Naive thymus-derived CD4-positive, alpha-beta T cell (primary cell): ENCODE measurements around the gene CTNNA3. TPM values are rescaled to one million over a fixed set of nuclear protein-coding genes. Genes with fewer than 3 reads are reported as not detected.

Experiments
- ATAC-seq: fragments of 150-1000 bp; cut with Tn5 transposase; 2 replicates; pipeline ENCODE4 v1.10.0; 2021; ENCODE audit warnings: mild to moderate bottlenecking, moderate library complexity
- CTCF ChIA-PET: fragments of 350-600 bp; sonication (Branson Sonifier 250); formaldehyde crosslinking; loops from one replicate; lab custom pipeline; 2021; ENCODE audit warnings: antibody characterized with exemption; lab: Charles Lee
- POLR2A ChIA-PET: fragments of 350-600 bp; sonication (Branson Sonifier 250); formaldehyde crosslinking; loops from one replicate; lab custom pipeline; 2021; ENCODE audit warnings: antibody characterized with exemption, inconsistent platforms; lab: Charles Lee
- DNase-seq, 9 donors: peaks; one replicate each; pipeline versions ENCODE4 v3.0.0 to v3.0.0-alpha.2; 2020 to 2022; ENCODE audit warnings: mixed read lengths in 1 of 9
- H3K27ac ChIP-seq: one replicate; pipeline ENCODE4 v1.7.0; 2013; ENCODE audit warnings: mild to moderate bottlenecking, low read depth, low read length, moderate library complexity
- H3K27me3 ChIP-seq, 2 donors: one replicate each; pipeline ENCODE4 v1.7.0; 2013; ENCODE audit warnings: low read length in 2 of 2, mild to moderate bottlenecking in 2 of 2, moderate library complexity in 2 of 2; ENCODE audit not compliant: control insufficient read depth in 2 of 2, insufficient read depth in 2 of 2
- H3K36me3 ChIP-seq, 3 experiments: 1 replicate in 2 of 3; 2 replicates in 1 of 3; pipeline ENCODE4 v1.7.0; 2013; ENCODE audit warnings: low read length in 3 of 3, mild to moderate bottlenecking in 3 of 3, moderate library complexity in 1 of 3; ENCODE audit not compliant: insufficient read depth in 3 of 3, control insufficient read depth in 2 of 3
- H3K4me1 ChIP-seq, 2 donors: one replicate each; pipeline ENCODE4 v1.7.0; 2013; ENCODE audit warnings: low read length in 2 of 2, mild to moderate bottlenecking in 2 of 2, moderate library complexity in 1 of 2; ENCODE audit not compliant: control insufficient read depth in 2 of 2, insufficient read depth in 2 of 2
- H3K4me3 ChIP-seq: 2 replicates; pipeline ENCODE4 v1.7.0; 2013; ENCODE audit warnings: mild to moderate bottlenecking, low read length
- H3K9me3 ChIP-seq, 3 experiments: 1 replicate in 2 of 3; 2 replicates in 1 of 3; pipeline ENCODE4 v1.7.0; 2013; ENCODE audit warnings: low read length in 3 of 3; ENCODE audit not compliant: control insufficient read depth in 2 of 3
- H3K27ac Mint-ChIP-seq, 9 donors: one replicate each; pipeline ENCODE4 v1.8.0; 2020 to 2022; ENCODE audit warnings: mixed read lengths in 9 of 9, mild to moderate bottlenecking in 8 of 9, moderate library complexity in 5 of 9, inconsistent platforms in 2 of 9
- H3K27me3 Mint-ChIP-seq, 5 donors: one replicate each; pipeline ENCODE4 v1.8.0; 2021 to 2022; ENCODE audit warnings: mixed read lengths in 5 of 5, mild to moderate bottlenecking in 1 of 5
- H3K36me3 Mint-ChIP-seq, 5 donors: one replicate each; pipeline ENCODE4 v1.8.0; 2020 to 2022; ENCODE audit warnings: mixed read lengths in 5 of 5, mild to moderate bottlenecking in 3 of 5, inconsistent platforms in 1 of 5
- H3K4me1 Mint-ChIP-seq, 7 donors: one replicate each; pipeline ENCODE4 v1.8.0; 2020 to 2022; ENCODE audit warnings: mixed read lengths in 7 of 7, mild to moderate bottlenecking in 3 of 7, inconsistent platforms in 1 of 7
- H3K4me3 Mint-ChIP-seq, 10 donors: one replicate each; pipeline ENCODE4 v1.8.0; 2020 to 2022; ENCODE audit warnings: mild to moderate bottlenecking in 10 of 10, mixed read lengths in 10 of 10, moderate library complexity in 6 of 10, inconsistent platforms in 2 of 10
- H3K9me3 Mint-ChIP-seq, 11 donors: one replicate each; pipeline ENCODE4 v1.8.0; 2020 to 2022; ENCODE audit warnings: mixed read lengths in 11 of 11, mild to moderate bottlenecking in 4 of 11, inconsistent platforms in 1 of 11, moderate library complexity in 1 of 11
- intact Hi-C, 2 donors: fragments of 100-400 bp; cut with micrococcal nuclease; formaldehyde crosslinking; loops; one replicate each; pipeline ENCODE4 v1.15.1; 2023
- polyA plus RNA-seq, 2 donors: library from polyadenylated mRNA; unstranded; fragments of 300-500 nt; fragmentation: Illumina TruSeq; gene quantifications; one replicate each; pipeline ENCODE4 v1.2.3, GENCODE V29; 2021
- total RNA-seq, 6 experiments: library from RNA in 5 of 6; stranded (reverse) in 5 of 6; gene quantifications; 1 replicate in 5 of 6; 2 replicates in 1 of 6; pipeline ENCODE4 v1.2.3 and lab custom pipeline; 2021 to 2026

The CTNNA3 gene
- total and polyA plus RNA-seq, 7 experiments from 2014 or later: 0.43 to 0.84 (median 0.71) TPM; not detected in 2

DNA sequence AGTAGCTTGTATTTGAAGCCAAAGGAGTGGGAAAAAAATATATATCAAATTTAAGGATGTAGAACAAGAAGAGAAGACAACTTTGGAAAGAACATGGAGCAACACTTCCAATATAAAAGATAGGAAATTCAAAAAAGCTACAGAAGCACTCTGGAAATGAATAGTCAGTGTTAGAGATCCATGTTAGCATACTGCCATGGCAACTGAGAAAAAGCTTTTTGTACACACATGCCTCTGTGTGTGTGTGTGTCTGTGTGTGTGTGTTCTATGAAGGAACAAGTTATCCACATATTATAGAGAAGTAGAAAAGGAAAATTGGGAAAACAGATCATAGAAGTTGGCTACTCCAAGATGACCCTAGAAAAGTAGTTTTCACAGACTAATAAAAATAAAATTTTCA lies 673.9 kb downstream of the CTNNA3 start:
- Histone ChIP-seq H3K9me3 (no peaks in the 10 kb centered on the region), H3K27ac (no peak overlapping the region), H3K36me3 (no peaks in the 10 kb centered on the region), H3K27me3 (no peaks in the 10 kb centered on the region), H3K4me3 (no peak overlapping the region), H3K4me1 (no peaks in the 10 kb centered on the region)
- H3K27ac Mint-ChIP-seq: no peak overlapping the region
- CTCF ChIA-PET: no interaction called here
- ATAC-seq (no peak), DNase-seq (no peak)
- H3K4me3 Mint-ChIP-seq: no peak overlapping the region
- no peaks in the 10 kb centered on the region for H3K4me1 Mint-ChIP-seq
- H3K27me3 Mint-ChIP-seq: no peaks in the 10 kb centered on the region
- POLR2A ChIA-PET: no interaction called here
- H3K9me3 Mint-ChIP-seq: peaks cover 0 to 11% (median 0%) of the 10 kb centered on the region in 11 donors
- no peaks in the 10 kb centered on the region for H3K36me3 Mint-ChIP-seq
- intact Hi-C loops: no loop called here

DNA sequence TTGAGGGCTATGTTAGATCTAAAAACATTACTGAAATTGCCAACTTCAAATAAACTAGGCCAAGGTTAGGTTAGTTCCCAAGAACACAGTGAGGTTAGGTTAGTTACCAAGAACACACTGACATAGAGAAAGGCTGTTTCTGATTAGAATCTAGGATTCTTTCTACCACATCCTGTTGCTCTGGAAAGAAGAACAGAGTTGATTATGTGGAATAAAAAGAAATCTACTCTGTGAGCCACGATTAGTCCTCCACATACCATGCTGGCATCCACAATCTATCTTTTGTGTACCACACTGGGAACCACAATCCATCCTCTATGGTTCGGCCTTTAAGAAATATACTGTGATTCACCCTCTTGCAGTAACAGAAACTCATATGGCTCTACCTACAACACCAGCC lies 678.8 kb downstream of the CTNNA3 start:
- Mint-ChIP-seq H3K4me1 (no peaks in the 10 kb centered on the region), H3K9me3 (peaks cover 0 to 10% (median 0%) of the 10 kb centered on the region in 11 donors), H3K36me3 (no peaks in the 10 kb centered on the region), H3K27ac (no peak overlapping the region), H3K4me3 (no peak overlapping the region), H3K27me3 (no peaks in the 10 kb centered on the region)
- CTCF ChIA-PET: no interaction called here
- DNase-seq (no peak), ATAC-seq (no peak)
- Histone ChIP-seq H3K4me1 (no peaks in the 10 kb centered on the region), H3K9me3 (no peaks in the 10 kb centered on the region), H3K36me3 (no peaks in the 10 kb centered on the region), H3K27me3 (no peaks in the 10 kb centered on the region), H3K27ac (no peak overlapping the region), H3K4me3 (no peak overlapping the region)
- intact Hi-C loops: no loop called here
- POLR2A ChIA-PET: no interaction called here

DNA sequence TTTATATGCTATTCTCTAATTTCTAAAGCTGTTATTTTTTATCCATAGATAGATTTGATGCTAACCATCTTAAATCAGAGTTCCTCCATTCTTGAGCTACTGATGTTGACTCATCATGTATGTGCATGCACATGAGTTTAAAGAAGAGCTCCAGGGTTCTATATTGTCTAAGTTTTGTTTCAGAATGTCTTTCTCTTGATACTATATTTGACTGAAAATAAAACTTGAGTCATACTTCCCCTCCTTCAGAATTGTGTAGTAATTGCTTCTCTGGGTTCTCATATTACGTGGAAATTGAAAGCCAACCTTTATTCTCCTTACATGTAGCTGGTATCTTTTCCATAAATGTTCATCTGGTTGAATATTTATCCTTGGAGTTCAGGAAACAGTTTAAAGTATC lies 680.8 kb downstream of the CTNNA3 start:
- no peak for DNase-seq
- ATAC-seq: no peak

DNA sequence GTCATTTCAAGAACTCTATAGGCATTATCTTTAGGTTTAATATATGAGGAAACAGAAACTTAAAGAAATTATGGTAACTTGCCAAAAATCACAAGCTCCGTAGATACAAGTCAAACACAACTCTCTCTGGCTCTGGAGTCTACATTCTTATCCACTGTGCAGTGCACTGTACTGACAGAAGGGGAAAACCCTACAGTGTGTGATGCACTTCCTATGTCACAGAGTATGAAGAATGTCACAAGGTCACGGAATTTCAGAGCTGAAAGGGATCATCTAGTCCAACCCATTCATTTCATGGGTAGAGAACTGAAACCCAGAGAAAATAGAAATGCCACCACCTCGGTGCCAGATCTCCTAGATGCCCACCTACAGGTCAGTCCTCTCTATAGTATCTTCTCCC lies 684.0 kb downstream of the CTNNA3 start:
- Histone ChIP-seq H3K4me1 (no peaks in the 10 kb centered on the region), H3K27ac (no peak overlapping the region), H3K9me3 (no peaks in the 10 kb centered on the region), H3K27me3 (no peaks in the 10 kb centered on the region), H3K36me3 (no peaks in the 10 kb centered on the region), H3K4me3 (no peak overlapping the region)
- peaks cover 0 to 10% (median 0%) of the 10 kb centered on the region in 5 donors for H3K27me3 Mint-ChIP-seq
- no peaks in the 10 kb centered on the region for H3K4me1 Mint-ChIP-seq
- H3K27ac Mint-ChIP-seq: no peak overlapping the region
- no peak overlapping the region for H3K4me3 Mint-ChIP-seq
- H3K36me3 Mint-ChIP-seq: peaks cover 0 to 6% (median 0%) of the 10 kb centered on the region in 5 donors
- ChIA-PET CTCF (no interaction called here), POLR2A (no interaction called here)
- no peak for DNase-seq
- H3K9me3 Mint-ChIP-seq: peaks cover 0 to 7% (median 2%) of the 10 kb centered on the region in 11 donors
- intact Hi-C loops: no loop called here
- ATAC-seq: no peak

More for the DNA sequence above, 680.8 kb downstream of the CTNNA3 start:
- Mint-ChIP-seq H3K36me3 (no peaks in the 10 kb centered on the region), H3K27me3 (no peaks in the 10 kb centered on the region), H3K9me3 (peaks cover 0 to 4% (median 0%) of the 10 kb centered on the region in 11 donors), H3K4me3 (no peak overlapping the region), H3K4me1 (no peaks in the 10 kb centered on the region), H3K27ac (no peak overlapping the region)
- no peaks in the 10 kb centered on the region for H3K36me3 ChIP-seq
- intact Hi-C loops: no loop called here
- CTCF ChIA-PET: no interaction called here
- no peaks in the 10 kb centered on the region for H3K9me3 ChIP-seq
- H3K4me1 ChIP-seq: no peaks in the 10 kb centered on the region
- no peak overlapping the region for H3K4me3 ChIP-seq
- no peak overlapping the region for H3K27ac ChIP-seq
- POLR2A ChIA-PET: no interaction called here
- no peaks in the 10 kb centered on the region for H3K27me3 ChIP-seq

DNA sequence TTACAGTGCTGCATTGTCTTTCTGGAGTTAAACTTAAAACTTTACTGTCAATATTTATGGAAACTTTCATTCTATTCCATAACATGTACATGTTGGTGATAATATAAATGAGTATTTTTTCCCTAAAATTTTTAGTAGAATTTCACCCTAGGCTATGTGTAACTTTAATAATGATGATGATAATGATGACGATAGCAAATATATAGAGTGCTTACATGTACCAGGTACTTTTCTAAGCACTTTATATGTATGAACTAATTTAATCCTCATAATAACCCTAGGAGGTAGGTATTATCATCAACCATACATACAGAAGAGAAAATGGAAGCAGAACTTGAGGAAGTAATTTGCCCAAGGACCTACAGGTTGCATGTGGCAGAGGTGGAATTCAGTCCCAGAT lies 684.5 kb downstream of the CTNNA3 start:
- Histone ChIP-seq H3K9me3 (no peaks in the 10 kb centered on the region), H3K4me3 (no peak overlapping the region), H3K4me1 (no peaks in the 10 kb centered on the region), H3K27me3 (no peaks in the 10 kb centered on the region), H3K36me3 (no peaks in the 10 kb centered on the region), H3K27ac (no peak overlapping the region)
- ATAC-seq: no peak
- DNase-seq: no peak
- Mint-ChIP-seq H3K36me3 (peaks cover 0 to 6% (median 0%) of the 10 kb centered on the region in 5 donors), H3K9me3 (peaks cover 0 to 7% (median 2%) of the 10 kb centered on the region in 11 donors), H3K4me1 (no peaks in the 10 kb centered on the region), H3K4me3 (no peak overlapping the region), H3K27ac (no peak overlapping the region), H3K27me3 (peaks cover 0 to 10% (median 0%) of the 10 kb centered on the region in 5 donors)
- POLR2A ChIA-PET: no interaction called here
- CTCF ChIA-PET: no interaction called here
- intact Hi-C loops: no loop called here

DNA sequence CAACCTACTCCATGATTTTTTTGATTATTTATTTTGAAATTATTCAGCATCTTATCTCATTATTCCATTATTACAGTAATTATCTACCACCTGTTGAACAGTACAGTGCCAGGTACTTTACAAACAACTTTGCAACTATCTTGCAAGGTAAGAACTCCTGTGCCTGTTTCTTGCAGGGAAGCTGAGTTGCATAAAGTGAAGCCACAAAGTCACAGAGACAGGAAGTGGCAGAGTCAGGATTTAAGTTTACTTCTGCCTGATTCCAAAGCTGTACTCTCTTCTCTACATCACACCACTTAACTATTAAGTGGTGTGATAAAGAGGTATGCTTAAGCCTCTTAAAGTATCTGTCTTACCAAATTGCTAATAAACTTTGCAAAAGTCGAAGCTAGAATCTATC lies 690.0 kb downstream of the CTNNA3 start:
- intact Hi-C loops: no loop called here
- peaks cover 0 to 11% (median 0%) of the 10 kb centered on the region in 11 donors for H3K9me3 Mint-ChIP-seq
- H3K4me1 Mint-ChIP-seq: no peaks in the 10 kb centered on the region
- Histone ChIP-seq H3K9me3 (no peaks in the 10 kb centered on the region), H3K4me3 (no peak overlapping the region), H3K27ac (no peak overlapping the region), H3K4me1 (no peaks in the 10 kb centered on the region), H3K27me3 (no peaks in the 10 kb centered on the region), H3K36me3 (no peaks in the 10 kb centered on the region)
- peaks cover 0 to 6% (median 0%) of the 10 kb centered on the region in 5 donors for H3K36me3 Mint-ChIP-seq
- H3K4me3 Mint-ChIP-seq: no peak overlapping the region
- H3K27me3 Mint-ChIP-seq: peaks cover 0 to 10% (median 0%) of the 10 kb centered on the region in 5 donors
- ATAC-seq: no peak
- DNase-seq: no peak
- ChIA-PET POLR2A (no interaction called here), CTCF (no interaction called here)
- no peak overlapping the region for H3K27ac Mint-ChIP-seq

DNA sequence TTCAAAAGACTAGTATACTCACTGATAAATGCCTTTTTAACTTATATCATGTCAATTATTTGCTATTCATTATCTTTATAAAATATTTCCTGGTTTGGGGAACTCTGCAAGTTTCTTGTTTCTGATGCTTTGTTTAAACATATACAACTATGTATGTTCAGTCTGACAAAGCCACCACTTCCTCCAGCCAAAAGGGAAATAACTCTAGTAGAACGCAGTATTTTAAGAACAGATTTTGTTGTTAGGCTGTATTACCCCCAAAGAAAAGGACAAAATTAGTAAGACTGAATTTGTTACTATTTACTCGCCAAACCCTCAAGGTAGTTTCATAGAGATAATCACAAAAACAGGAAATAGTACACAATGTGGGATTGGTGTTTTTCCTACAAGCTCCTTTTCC lies 691.3 kb downstream of the CTNNA3 start:
- no peak overlapping the region for H3K4me3 ChIP-seq
- ATAC-seq: no peak

More for the DNA sequence above, 691.3 kb downstream of the CTNNA3 start:
- peaks cover 0 to 7% (median 0%) of the 10 kb centered on the region in 5 donors for H3K27me3 Mint-ChIP-seq
- no peaks in the 10 kb centered on the region for H3K9me3 ChIP-seq
- no peaks in the 10 kb centered on the region for H3K36me3 ChIP-seq
- H3K4me1 ChIP-seq: no peaks in the 10 kb centered on the region
- no peak for DNase-seq
- no peaks in the 10 kb centered on the region for H3K4me1 Mint-ChIP-seq
- no peak overlapping the region for H3K4me3 Mint-ChIP-seq
- no peaks in the 10 kb centered on the region for H3K27me3 ChIP-seq
- CTCF ChIA-PET: no interaction called here
- no peak overlapping the region for H3K27ac ChIP-seq
- POLR2A ChIA-PET: no interaction called here
- H3K36me3 Mint-ChIP-seq: peaks cover 0 to 3% (median 0%) of the 10 kb centered on the region in 5 donors
- H3K9me3 Mint-ChIP-seq: peaks cover 0 to 10% (median under 1%) of the 10 kb centered on the region in 11 donors
- H3K27ac Mint-ChIP-seq: no peak overlapping the region
- intact Hi-C loops: no loop called here
